ENCODE data around the gene POU2F3. TPM values are rescaled to one million over a fixed set of nuclear protein-coding genes. Genes with fewer than 3 reads are reported as not detected.

POU2F3 gene
- total and polyA plus RNA-seq, 2 of the 13 experiments (the other 11 are each of a cell fraction or from before 2014, with no cell fraction given), result not detected

DNA sequence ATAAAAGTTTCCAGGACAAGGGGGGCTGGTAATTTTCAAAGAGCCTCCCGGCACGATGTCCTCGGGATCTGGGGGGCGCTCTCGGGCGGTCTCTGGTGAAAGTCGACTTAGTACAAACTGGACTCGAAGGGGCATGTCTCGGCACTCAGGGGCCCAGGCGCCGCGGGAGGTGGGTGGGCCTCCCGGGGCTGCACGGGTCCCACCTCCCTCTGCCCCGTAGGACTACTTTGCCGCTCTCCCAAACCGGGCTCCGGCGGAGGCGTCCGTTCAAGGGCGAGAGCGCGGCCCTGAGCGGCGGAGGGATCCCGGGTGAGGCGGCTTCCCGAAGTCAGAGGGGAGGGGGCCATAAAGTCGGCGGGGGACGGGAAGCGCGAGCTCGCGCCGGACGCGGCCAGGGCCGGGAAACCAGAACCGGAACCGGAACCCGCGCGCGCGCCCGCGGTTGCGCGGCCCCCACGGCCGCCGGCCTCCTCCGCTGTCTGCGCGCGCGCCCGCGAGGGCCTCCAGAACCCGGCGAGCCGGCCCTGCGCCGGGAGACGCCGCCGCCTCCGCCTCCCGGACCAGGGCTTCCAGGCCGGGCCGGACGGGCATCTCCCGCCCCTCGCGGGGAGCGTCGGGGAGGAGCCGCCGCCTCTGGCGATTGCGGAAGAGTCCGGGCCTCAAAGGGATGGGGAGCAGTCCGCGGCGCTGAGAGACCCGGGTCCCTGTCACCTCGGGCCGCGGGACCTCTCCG is 96.1 kb downstream of the POU2F3 start, which contains the start of gene ARHGEF12 (continued):
- TF ChIP-seq, protein P1, sequence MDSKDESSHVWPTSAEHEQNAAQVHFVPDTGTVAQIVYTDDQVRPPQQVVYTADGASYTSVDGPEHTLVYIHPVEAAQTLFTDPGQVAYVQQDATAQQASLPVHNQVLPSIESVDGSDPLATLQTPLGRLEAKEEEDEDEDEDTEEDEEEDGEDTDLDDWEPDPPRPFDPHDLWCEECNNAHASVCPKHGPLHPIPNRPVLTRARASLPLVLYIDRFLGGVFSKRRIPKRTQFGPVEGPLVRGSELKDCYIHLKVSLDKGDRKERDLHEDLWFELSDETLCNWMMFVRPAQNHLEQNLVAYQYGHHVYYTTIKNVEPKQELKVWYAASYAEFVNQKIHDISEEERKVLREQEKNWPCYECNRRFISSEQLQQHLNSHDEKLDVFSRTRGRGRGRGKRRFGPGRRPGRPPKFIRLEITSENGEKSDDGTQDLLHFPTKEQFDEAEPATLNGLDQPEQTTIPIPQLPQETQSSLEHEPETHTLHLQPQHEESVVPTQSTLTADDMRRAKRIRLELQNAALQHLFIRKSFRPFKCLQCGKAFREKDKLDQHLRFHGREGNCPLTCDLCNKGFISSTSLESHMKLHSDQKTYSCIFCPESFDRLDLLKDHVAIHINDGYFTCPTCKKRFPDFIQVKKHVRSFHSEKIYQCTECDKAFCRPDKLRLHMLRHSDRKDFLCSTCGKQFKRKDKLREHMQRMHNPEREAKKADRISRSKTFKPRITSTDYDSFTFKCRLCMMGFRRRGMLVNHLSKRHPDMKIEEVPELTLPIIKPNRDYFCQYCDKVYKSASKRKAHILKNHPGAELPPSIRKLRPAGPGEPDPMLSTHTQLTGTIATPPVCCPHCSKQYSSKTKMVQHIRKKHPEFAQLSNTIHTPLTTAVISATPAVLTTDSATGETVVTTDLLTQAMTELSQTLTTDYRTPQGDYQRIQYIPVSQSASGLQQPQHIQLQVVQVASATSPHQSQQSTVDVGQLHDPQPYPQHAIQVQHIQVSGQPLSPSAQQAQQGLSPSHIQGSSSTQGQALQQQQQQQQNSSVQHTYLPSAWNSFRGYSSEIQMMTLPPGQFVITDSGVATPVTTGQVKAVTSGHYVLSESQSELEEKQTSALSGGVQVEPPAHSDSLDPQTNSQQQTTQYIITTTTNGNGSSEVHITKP (CRISPR knock-in tag; IDR thresholded peaks at IDR 0.05; ENCODE audit: low read depth), result peak; percentile 40; the same call in 1 of the 2 replicates
- TF ChIP-seq ZNF24 (IDR thresholded peaks at IDR 0.05) (no peak), POLR2AphosphoS5 (IDR thresholded peaks at IDR 0.05; ENCODE audit: low read depth, low read length) (no peak), RELA (CRISPR knock-in tag; IDR thresholded peaks at IDR 0.05) (peak; percentile 82; the same call in 1 of the 2 replicates), TARDBP (CRISPR knock-in tag; IDR thresholded peaks at IDR 0.05) (peak; percentile 91), ZNF883 (CRISPR knock-in tag; IDR thresholded peaks at IDR 0.05; ENCODE audit: not compliant biosample characterization) (peak; percentile 81), SSRP1 (CRISPR knock-in tag; IDR thresholded peaks at IDR 0.05) (peak; percentile 83; the same call in 1 of the 2 replicates), KMT2A (CRISPR knock-in tag; IDR thresholded peaks at IDR 0.05) (peak; percentile 85), ZNF367 (CRISPR knock-in tag; IDR thresholded peaks at IDR 0.05; ENCODE audit: borderline replicate concordance) (no peak), ZNF749 (CRISPR knock-in tag; IDR thresholded peaks at IDR 0.05; ENCODE audit: borderline replicate concordance) (peak; percentile 83; the same call in 1 of the 2 replicates), LCORL (IDR thresholded peaks at IDR 0.05) (peak; percentile 33; the same call in 1 of the 2 replicates), LCORL (CRISPR knock-in tag; IDR thresholded peaks at IDR 0.05) (peak; percentile 92), SMC3 (IDR thresholded peaks at IDR 0.05; ENCODE audit: low read length) (no peak), NFIB (CRISPR knock-in tag; IDR thresholded peaks at IDR 0.05; ENCODE audit: borderline replicate concordance) (no peak), ZNF782 (CRISPR knock-in tag; IDR thresholded peaks at IDR 0.05; ENCODE audit: borderline replicate concordance) (no peak), TEAD2 (CRISPR knock-in tag; IDR thresholded peaks at IDR 0.05) (no peak), KMT2B (CRISPR knock-in tag; IDR thresholded peaks at IDR 0.05) (peak; percentile 86), KLF15 (CRISPR knock-in tag; IDR thresholded peaks at IDR 0.05; ENCODE audit: borderline replicate concordance) (0 out of 2 replicates have a peak, but pooled peaks have one; percentile 38), ZEB1 (IDR thresholded peaks at IDR 0.05; ENCODE audit: insufficient replicate concordance, low read depth) (peak; percentile 85), KDM5A (IDR thresholded peaks at IDR 0.05; ENCODE audit: borderline replicate concordance, low read length) (no peak), ZBTB42 (CRISPR knock-in tag; IDR thresholded peaks at IDR 0.05) (no peak)
- TF ChIP-seq, protein P2, sequence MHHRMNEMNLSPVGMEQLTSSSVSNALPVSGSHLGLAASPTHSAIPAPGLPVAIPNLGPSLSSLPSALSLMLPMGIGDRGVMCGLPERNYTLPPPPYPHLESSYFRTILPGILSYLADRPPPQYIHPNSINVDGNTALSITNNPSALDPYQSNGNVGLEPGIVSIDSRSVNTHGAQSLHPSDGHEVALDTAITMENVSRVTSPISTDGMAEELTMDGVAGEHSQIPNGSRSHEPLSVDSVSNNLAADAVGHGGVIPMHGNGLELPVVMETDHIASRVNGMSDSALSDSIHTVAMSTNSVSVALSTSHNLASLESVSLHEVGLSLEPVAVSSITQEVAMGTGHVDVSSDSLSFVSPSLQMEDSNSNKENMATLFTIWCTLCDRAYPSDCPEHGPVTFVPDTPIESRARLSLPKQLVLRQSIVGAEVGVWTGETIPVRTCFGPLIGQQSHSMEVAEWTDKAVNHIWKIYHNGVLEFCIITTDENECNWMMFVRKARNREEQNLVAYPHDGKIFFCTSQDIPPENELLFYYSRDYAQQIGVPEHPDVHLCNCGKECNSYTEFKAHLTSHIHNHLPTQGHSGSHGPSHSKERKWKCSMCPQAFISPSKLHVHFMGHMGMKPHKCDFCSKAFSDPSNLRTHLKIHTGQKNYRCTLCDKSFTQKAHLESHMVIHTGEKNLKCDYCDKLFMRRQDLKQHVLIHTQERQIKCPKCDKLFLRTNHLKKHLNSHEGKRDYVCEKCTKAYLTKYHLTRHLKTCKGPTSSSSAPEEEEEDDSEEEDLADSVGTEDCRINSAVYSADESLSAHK (CRISPR knock-in tag; IDR thresholded peaks at IDR 0.05; ENCODE audit: borderline replicate concordance), result no peak
- TF ChIP-seq, protein P3, sequence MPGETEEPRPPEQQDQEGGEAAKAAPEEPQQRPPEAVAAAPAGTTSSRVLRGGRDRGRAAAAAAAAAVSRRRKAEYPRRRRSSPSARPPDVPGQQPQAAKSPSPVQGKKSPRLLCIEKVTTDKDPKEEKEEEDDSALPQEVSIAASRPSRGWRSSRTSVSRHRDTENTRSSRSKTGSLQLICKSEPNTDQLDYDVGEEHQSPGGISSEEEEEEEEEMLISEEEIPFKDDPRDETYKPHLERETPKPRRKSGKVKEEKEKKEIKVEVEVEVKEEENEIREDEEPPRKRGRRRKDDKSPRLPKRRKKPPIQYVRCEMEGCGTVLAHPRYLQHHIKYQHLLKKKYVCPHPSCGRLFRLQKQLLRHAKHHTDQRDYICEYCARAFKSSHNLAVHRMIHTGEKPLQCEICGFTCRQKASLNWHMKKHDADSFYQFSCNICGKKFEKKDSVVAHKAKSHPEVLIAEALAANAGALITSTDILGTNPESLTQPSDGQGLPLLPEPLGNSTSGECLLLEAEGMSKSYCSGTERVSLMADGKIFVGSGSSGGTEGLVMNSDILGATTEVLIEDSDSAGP (CRISPR knock-in tag; IDR thresholded peaks at IDR 0.05; ENCODE audit: borderline replicate concordance), result peak; percentile 90
